Iris pigment epithelial cell (primary cell): ENCODE results near the gene NKX1-1.
A peak's percentile ranks its signal among the peaks of the same experiment; 100 is the strongest.

ENCODE experiments used
- DNase-seq: peaks from one replicate; pipeline ENCODE4 v3.0.0-alpha.2; 2011; ENCODE audit warnings: low read depth

NKX1-1 gene

DNA sequence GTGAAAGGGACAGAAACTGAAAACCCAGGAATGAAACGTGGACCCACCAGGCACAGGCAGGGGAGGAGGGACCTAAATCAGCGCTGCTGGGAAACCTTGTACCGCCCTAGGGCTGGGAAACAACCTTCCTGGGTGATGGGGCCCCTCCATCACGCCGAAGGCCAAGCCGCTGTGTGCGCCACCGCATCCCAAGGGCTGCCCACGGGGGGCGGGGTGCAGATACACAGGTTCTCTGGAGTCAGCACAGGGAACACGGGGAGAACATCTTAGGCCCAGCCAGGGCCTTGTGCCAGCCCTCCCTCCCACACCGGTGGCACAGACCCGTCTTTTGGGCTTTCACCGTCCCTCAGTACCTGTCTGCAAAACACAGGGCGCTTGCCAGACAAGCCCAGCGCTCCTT, 46.3 kb downstream of the NKX1-1 start:
- DNase-seq: no peak

DNA sequence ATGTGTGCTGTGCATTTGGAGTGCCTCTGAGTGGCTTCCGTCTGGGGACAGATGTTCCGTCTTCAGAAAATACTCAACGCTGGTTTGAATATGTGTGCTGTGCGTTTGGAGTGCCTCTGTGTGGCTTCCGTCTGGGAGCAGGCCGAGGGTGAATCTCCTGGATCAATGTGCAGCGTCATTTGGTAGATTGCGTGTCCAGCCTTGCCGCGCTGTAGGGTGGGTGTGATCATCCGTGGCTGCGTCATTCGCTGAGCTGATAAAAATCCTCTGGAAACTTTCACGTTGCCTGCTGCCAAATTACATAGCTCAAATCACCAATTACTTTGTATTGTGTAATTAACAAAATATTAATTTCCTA, 47.1 kb downstream of the NKX1-1 start:
- no peak for DNase-seq

DNA sequence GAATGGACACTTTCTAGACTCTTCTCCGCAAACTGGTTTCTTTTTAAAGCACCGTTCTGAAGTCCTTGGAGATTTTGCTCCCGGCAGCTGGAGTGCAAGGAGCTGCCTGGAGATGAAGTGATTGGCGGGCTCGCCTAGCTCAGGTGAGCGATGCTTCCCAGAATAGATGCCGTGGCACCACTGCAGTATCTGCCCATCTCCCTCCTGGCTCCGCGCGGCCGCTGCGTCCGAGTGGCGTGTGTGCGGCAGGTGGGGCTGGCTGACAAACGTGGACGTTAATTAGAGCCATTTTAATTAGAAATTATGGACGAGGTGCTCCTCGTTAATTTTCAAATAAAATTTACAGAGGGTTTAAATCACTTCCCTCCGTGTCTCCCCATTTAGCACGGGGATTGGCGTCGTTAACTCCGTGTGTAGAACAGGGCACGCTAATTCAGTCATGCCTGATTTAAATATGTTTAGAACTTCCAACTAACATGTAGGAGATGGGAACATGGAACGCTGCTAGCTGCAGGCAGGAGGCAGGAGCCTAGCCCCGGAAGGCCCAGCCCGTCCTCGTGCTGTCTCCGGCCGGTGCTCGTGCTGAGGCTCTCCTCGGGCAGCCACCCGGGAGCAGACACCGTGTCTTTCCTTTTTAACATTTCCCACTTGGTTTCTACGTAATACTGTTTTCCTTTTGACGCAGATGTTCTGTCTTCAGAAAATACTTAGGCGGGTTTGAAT, 47.7 kb downstream of the NKX1-1 start:
- DNase-seq: no peak

DNA sequence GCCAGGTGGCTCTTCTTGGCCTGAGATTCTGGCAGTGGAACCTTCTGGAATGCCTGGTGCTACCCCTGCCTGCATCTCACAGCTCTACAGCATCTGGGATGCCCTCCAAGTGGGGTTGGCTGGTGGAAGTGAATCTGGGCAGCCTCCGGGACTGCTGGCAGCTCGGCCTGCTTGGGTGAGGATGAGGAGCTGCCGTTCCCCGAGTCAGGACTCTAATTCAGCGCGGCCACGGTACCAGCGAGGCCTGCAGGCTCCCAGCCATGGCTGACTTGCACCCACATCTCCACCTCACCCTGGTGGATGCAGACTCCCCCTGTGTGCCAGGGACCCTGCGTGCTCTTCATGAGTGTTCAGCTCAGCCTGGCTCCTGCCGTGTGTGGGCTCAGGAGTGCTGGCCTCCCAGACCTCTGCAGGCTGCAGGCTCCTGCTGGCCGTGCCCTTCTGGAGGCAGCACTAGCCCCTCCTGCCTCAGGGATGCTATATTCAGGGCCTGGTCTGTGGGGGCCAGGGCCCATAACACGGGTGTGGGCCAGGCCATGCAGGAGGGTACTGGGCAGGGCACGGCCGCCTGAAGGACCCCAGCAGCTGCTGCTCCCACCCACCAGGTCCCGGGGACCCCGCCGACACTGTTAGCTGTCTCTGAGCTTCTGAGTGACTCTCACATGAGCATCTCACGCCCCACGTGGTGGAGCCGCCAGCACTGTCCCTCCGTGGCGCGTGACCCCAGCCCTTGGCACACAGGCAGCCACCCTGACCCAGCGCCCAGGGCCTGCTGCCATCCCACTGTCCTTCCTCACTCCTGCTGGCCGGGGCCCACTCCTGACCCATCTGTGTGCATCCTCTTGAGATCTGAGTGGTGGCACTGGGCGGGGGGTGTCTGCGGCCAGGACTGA, 48.6 kb downstream of the NKX1-1 start:
- no peak for DNase-seq

DNA sequence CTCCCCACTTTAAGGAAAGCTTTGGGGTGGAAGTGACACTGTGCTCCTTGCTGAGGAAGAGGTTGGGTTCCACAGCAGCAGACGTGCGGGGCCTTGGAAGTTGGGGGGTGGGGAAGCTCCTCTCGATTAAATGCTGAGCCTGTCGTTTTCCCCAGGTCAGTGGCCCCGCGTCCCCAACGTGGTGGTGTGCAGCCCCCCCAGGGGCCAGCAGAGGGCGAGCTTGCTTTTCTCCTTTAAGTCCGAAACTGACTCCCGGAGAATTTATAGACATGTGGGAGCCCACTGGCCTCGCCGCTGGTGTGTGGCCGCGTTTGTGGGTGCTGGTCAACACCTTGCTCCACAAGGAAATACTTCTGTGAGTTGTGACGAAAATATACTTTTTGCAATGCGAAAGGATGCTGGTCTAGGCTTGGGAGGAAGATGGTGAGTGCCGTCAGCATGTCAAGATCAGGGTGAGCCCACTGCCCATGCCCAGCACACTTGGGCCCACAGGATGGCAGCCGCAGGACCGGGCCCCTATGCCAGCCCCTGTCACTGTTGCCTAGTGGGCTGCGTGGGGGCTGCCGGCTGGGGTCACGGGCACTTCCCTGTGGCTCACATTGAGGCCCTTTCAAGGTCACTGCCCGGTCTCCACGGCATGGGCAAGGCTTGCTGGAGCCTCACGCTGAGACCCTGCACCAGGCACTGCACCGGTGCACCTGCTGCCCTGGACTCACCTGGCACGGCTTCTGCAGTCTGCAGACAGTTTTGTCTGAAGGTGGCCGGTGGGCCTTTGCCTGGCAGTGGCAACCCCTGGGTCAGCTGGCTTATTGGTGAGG, 49.9 kb downstream of the NKX1-1 start:
- DNase-seq: peak; percentile 52

DNA sequence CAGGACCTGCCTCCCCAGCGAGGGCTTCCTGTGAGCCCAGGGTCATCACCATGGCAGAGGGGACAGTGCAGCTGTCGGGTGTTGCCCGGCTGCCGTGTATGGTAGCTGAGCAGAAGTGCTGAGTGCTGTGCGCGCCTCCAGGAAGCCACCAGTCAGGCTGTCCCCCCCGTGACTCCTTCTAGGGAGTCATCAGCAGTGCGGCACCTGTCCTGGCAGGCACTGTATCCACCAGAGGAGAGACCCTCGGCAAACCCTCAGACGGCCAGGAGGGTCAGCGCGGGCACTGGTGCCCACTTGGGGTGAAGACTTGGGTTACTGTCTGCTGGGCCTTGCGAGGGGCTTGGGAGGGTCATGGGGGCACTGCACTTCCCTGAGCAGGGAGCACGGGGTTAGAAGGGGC, 50.9 kb downstream of the NKX1-1 start:
- DNase-seq: no peak

DNA sequence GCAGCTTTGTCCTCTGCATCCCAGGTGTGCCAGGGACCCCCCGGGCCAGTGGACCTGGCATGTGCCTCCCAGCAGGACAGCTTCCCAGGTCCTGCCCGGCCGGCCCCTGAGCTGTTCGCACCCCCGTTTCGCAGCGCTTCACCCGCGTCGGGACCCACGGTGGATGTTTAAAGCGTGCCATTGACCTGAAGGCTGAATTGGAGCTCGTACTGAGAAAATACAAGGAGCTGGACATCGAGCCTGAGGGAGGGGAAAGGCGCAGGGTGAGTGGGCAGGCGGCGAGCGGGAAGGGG, 51.3 kb downstream of the NKX1-1 start:
- DNase-seq: no peak

DNA sequence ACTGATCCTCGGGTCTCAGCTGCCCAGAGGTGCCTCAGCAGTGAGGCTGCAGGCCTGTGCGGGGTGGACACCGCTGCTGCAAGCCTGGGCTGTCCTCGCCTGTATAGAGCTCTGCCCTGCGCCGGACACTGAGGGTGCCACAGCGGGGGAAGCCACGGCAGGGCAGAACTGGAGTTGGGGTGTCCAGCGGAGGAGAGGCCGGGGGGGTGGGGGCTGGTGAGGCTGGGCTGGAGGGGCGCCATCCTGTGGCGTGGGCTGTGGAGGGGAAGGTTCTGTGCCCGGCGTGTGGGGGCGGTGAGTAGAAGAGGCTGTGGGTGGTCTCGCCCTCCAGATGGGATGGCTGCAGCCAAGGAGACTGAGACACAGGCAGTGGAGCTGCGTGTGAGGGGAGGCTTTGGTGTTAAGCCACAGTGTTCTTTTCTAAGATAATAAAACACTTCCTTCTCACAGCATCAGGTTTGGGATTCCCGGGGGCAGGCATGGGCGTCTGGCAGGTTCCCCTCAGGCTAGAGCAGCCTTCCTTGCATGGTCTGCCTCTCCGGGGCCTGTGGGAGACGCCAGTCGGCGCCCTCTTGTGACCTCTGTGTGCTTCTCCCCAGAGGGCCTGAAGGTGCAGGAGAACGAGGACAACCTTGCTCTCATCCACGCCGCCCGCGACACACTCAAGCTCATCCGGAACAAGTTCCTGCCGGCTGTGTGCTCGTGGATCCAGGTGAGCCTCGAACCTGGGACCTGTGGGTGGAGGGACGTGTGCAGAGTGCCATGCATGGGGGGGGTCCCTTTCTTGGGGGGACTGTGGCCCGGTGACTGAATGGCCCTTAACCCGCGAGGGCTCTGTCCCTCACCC, 51.9 kb downstream of the NKX1-1 start:
- DNase-seq: no peak

DNA sequence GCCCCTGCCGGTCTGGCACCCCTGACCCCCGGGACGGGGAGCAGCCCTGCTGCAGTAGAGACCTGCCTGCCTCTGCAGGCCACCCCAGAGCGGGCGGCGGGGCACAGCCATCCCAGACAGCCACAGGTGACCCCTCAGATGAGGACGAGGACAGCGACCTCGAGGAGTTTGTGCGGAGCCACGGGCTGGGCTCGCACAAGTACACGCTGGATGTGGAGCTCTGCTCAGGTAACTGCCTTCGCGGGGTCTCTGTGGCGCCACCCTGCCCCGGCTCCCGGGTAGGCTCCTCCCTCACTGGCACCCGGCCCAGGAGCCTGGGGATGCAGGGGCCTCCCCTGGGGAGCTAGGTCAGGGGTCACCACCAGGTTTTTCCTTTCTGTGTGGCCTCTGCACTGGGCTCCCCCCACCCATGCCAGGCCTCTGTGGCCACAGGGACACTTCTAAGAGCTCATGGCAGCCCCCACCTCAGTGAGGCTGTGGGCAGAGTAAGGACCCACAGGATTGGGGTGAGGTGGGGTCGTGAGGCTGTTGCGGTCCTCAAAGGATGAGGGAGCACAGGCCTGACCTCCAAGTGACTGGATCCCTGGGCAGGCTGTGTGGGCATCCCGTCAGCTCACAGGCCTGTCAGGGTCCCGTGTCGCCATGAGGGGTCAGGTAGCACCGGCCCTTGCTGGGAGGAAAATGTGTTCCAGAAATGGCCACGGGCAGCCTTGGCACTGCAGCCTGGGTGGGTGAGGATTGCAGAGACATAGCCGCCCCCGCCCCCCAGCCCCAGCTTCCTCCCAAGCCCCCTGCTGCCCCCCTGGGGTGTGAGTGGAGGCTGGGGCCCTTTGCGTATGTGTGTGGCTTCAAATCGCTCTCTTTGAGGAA, 52.8 kb downstream of the NKX1-1 start:
- DNase-seq: no peak
